Left lung (tissue), 10 donors: Measurements from ENCODE around the gene PLEKHB1. TPM values are rescaled to one million over a fixed set of nuclear protein-coding genes. Genes with fewer than 3 reads are reported as not detected.

Experiments used
- ATAC-seq: fragments of 200-7000 bp; cut with Tn5 transposase; one replicate; pipeline ENCODE4 v1.9.1; 2020; ENCODE audit warnings: moderate library complexity
- DNase-seq, 4 donors: peaks; one replicate each; pipeline ENCODE4 v3.0.0-alpha.2; 2013 to 2020
- H3K27ac ChIP-seq, 2 donors: fragments of 200-600 bp; sonication (generic) in 1 of 2; one replicate each; pipeline versions ENCODE4 v1.5.0 to v1.8.0; 2020 to 2021
- H3K27me3 ChIP-seq, 2 donors: fragments of 200-600 bp; sonication (generic) in 1 of 2; one replicate each; pipeline versions ENCODE4 v1.5.0 to v1.8.0; 2020 to 2021
- H3K36me3 ChIP-seq, 2 donors: fragments of 200-600 bp; sonication (generic) in 1 of 2; one replicate each; pipeline versions ENCODE4 v1.5.0 to v1.8.0; 2020 to 2021
- H3K4me1 ChIP-seq, 2 donors: fragments of 200-600 bp; one replicate each; pipeline ENCODE4 v1.8.0; 2021
- H3K4me3 ChIP-seq, 2 donors: fragments of 200-600 bp; sonication (generic) in 1 of 2; one replicate each; pipeline versions ENCODE4 v1.5.0 to v1.8.0; 2020 to 2021; ENCODE audit warnings: mild to moderate bottlenecking in 1 of 2
- H3K9me3 ChIP-seq, 2 donors: fragments of 200-600 bp; sonication (generic) in 1 of 2; one replicate each; pipeline versions ENCODE4 v1.5.0 to v1.8.0; 2020 to 2021
- CTCF ChIP-seq, 2 donors: fragments of 200-600 bp; sonication (generic) in 1 of 2; IDR thresholded peaks; one replicate each; pipeline versions ENCODE4 v1.5.0 to v1.8.0; 2021; ENCODE audit warnings: antibody characterized with exemption in 2 of 2
- intact Hi-C, 2 donors: fragments of 100-400 bp; cut with DNase I; formaldehyde crosslinking; loops; one replicate each; pipeline versions ENCODE4 v1.11.2 to v1.14.2; 2022
- polyA plus RNA-seq, 6 donors: library from polyadenylated mRNA; unstranded; fragments of 120-200 nt; gene quantifications; one replicate each; pipeline ENCODE4 v1.2.1, GENCODE V29; 2013; ENCODE audit not compliant: insufficient read length in 6 of 6
- total RNA-seq, 2 donors: library from RNA; stranded (reverse); fragmentation: NEBNext Ultra II Directional; extraction: Animal tissue kit (Norgen Biotek cat#: 25700); gene quantifications; one replicate each; pipeline ENCODE4 v1.2.1, GENCODE V29; 2021
- donor health status: DM: no; HTN: yes; CAD: no.
- donor health status: DM: no; HTN: no; CAD: no.

The PLEKHB1 gene
- total and polyA plus RNA-seq, 8 donors = 8.8 to 37.9 (median 16.0) TPM

GRCh38 chr11:73625696-73626318 lies 20.6 kb upstream of the PLEKHB1 start:
- peak in 3 of 4 donors; percentile 44 to 71 (median 67) for DNase-seq

GRCh38 chr11:73629907-73630306 lies 16.5 kb upstream of the PLEKHB1 start:
- Histone ChIP-seq H3K9me3 (no peaks in the 10 kb centered on the region), H3K36me3 (no peaks in the 10 kb centered on the region), H3K27ac (no peak overlapping the region), H3K27me3 (peaks cover 0 to 7% of the 10 kb centered on the region in 2 donors), H3K4me1 (peaks cover 4 to 12% of the 10 kb centered on the region in 2 donors), H3K4me3 (no peak overlapping the region)
- no peak for DNase-seq
- no peak for ATAC-seq
- intact Hi-C loops = no loop called here
- TF ChIP-seq CTCF (IDR thresholded peaks at IDR 0.05) = no peak

More at GRCh38 chr11:73625696-73626318, 20.6 kb upstream of the PLEKHB1 start:
- Histone ChIP-seq H3K4me3 (no peak overlapping the region), H3K27ac (no peak overlapping the region), H3K4me1 (peaks cover 4 to 35% of the 10 kb centered on the region in 2 donors), H3K36me3 (no peaks in the 10 kb centered on the region), H3K9me3 (no peaks in the 10 kb centered on the region), H3K27me3 (peaks cover 0 to 16% of the 10 kb centered on the region in 2 donors)
- TF ChIP-seq CTCF (IDR thresholded peaks at IDR 0.05) = peak; percentile 93 to 96
- ATAC-seq = peak; percentile 94
- intact Hi-C loops = no loop called here

- Histone ChIP-seq H3K9me3 (no peaks in the 10 kb centered on the region), H3K27me3 (no peaks in the 10 kb centered on the region), H3K36me3 (no peaks in the 10 kb centered on the region), H3K4me3 (no peak overlapping the region), H3K27ac (no peak overlapping the region), H3K4me1 (no peaks in the 10 kb centered on the region)
- no peak for DNase-seq
- intact Hi-C loops = no loop called here
- no peak for TF ChIP-seq CTCF (IDR thresholded peaks at IDR 0.05)
- no peak for ATAC-seq
Measured at GRCh38 chr11:73632996-73633395, 13.4 kb upstream of the PLEKHB1 start.

GRCh38 chr11:73633999-73634398 lies 12.4 kb upstream of the PLEKHB1 start:
- Histone ChIP-seq H3K36me3 (no peaks in the 10 kb centered on the region), H3K4me3 (no peak overlapping the region), H3K9me3 (no peaks in the 10 kb centered on the region), H3K4me1 (no peaks in the 10 kb centered on the region), H3K27ac (no peak overlapping the region), H3K27me3 (no peaks in the 10 kb centered on the region)
- intact Hi-C loops = no loop called here
- no peak for DNase-seq
- ATAC-seq = no peak
- TF ChIP-seq CTCF (IDR thresholded peaks at IDR 0.05) = no peak

- no peak for TF ChIP-seq CTCF (IDR thresholded peaks at IDR 0.05)
- H3K36me3 ChIP-seq = no peaks in the 10 kb centered on the region
- H3K27me3 ChIP-seq = no peaks in the 10 kb centered on the region
- H3K4me3 ChIP-seq = no peak overlapping the region
- no peaks in the 10 kb centered on the region for H3K9me3 ChIP-seq
- H3K27ac ChIP-seq = no peak overlapping the region
- intact Hi-C loops = no loop called here
- ATAC-seq = no peak
- H3K4me1 ChIP-seq = no peaks in the 10 kb centered on the region
- no peak for DNase-seq
Measured at GRCh38 chr11:73635721-73636120, 10.7 kb upstream of the PLEKHB1 start.
